Trophoblast cell (in vitro differentiated cells and primary cell): ENCODE measurements around the gene MAOB.

Experiments used
- DNase-seq, 2 donors: peaks; one replicate each; pipeline ENCODE4 v3.0.0-alpha.2; 2016
- H2AFZ ChIP-seq: 2 replicates; pipeline ENCODE4 v1.6.1; 2013; ENCODE audit warnings: low read length, moderate library complexity, mild to moderate bottlenecking; ENCODE audit not compliant: insufficient read depth, poor library complexity
- H2AK5ac ChIP-seq: 2 replicates; pipeline ENCODE4 v1.6.1; 2013; ENCODE audit warnings: mild to moderate bottlenecking, low read length
- H2BK120ac ChIP-seq: 2 replicates; pipeline ENCODE4 v1.6.1; 2013; ENCODE audit warnings: low read length, mild to moderate bottlenecking, moderate library complexity; ENCODE audit not compliant: insufficient read depth, poor library complexity
- H2BK12ac ChIP-seq: 2 replicates; pipeline ENCODE4 v1.6.1; 2013; ENCODE audit warnings: mild to moderate bottlenecking, low read length, moderate library complexity
- H2BK5ac ChIP-seq: 2 replicates; pipeline ENCODE4 v1.6.1; 2013; ENCODE audit warnings: low read length, low read depth, moderate library complexity, mild to moderate bottlenecking; ENCODE audit not compliant: poor library complexity
- H3K14ac ChIP-seq: 2 replicates; pipeline ENCODE4 v1.6.1; 2013; ENCODE audit warnings: mild to moderate bottlenecking, low read length
- H3K18ac ChIP-seq: 2 replicates; pipeline ENCODE4 v1.6.1; 2013; ENCODE audit warnings: mild to moderate bottlenecking, low read length
- H3K23ac ChIP-seq: 2 replicates; pipeline ENCODE4 v1.6.1; 2013; ENCODE audit warnings: low read length
- H3K27ac ChIP-seq: 2 replicates; pipeline ENCODE4 v1.5.1; 2013; ENCODE audit warnings: low read depth, mild to moderate bottlenecking, inconsistent platforms, low read length, moderate library complexity
- H3K27me3 ChIP-seq: 2 replicates; pipeline ENCODE4 v1.6.1; 2013; ENCODE audit warnings: inconsistent platforms, mild to moderate bottlenecking, low read length, moderate library complexity; ENCODE audit not compliant: insufficient read depth
- H3K36me3 ChIP-seq, 2 experiments: 1 replicate in 1 of 2; 2 replicates in 1 of 2; pipeline ENCODE4 v1.6.1; 2013; ENCODE audit warnings: low read length in 2 of 2, mild to moderate bottlenecking in 2 of 2, moderate library complexity in 1 of 2; ENCODE audit not compliant: insufficient read depth in 2 of 2, control insufficient read depth in 1 of 2
- H3K4ac ChIP-seq: 2 replicates; pipeline ENCODE4 v1.6.1; 2013; ENCODE audit warnings: low read depth, mild to moderate bottlenecking, low read length, moderate library complexity
- H3K4me1 ChIP-seq, 2 experiments: 1 replicate in 1 of 2; 2 replicates in 1 of 2; pipeline ENCODE4 v1.6.1; 2013; ENCODE audit warnings: low read length in 2 of 2, mild to moderate bottlenecking in 2 of 2, moderate library complexity in 1 of 2; ENCODE audit not compliant: insufficient read depth in 2 of 2, control insufficient read depth in 1 of 2
- H3K4me2 ChIP-seq: 2 replicates; pipeline ENCODE4 v1.6.1; 2013; ENCODE audit warnings: inconsistent platforms, mild to moderate bottlenecking, low read length, moderate library complexity
- H3K4me3 ChIP-seq: 2 replicates; pipeline ENCODE4 v1.5.1; 2013; ENCODE audit warnings: mild to moderate bottlenecking, low read depth, low read length, inconsistent platforms
- H3K79me1 ChIP-seq: one replicate; pipeline ENCODE4 v1.6.1; 2013; ENCODE audit warnings: low read length
- H3K79me2 ChIP-seq: 2 replicates; pipeline ENCODE4 v1.6.1; 2013; ENCODE audit warnings: low read length, mild to moderate bottlenecking; ENCODE audit not compliant: control insufficient read depth, insufficient read depth, poor library complexity
- H3K9ac ChIP-seq: 2 replicates; pipeline ENCODE4 v1.6.1; 2013; ENCODE audit warnings: mild to moderate bottlenecking, low read length
- H3K9me3 ChIP-seq: 2 replicates; pipeline ENCODE4 v1.6.1; 2013; ENCODE audit warnings: low read depth, mild to moderate bottlenecking, control low read depth, inconsistent platforms, low read length; ENCODE audit not compliant: insufficient read depth
- H4K12ac ChIP-seq: 2 replicates; pipeline ENCODE4 v1.6.1; 2013; ENCODE audit warnings: low read depth, mild to moderate bottlenecking, low read length, moderate library complexity
- H4K8ac ChIP-seq: 2 replicates; pipeline ENCODE4 v1.6.1; 2013; ENCODE audit warnings: low read depth, mild to moderate bottlenecking, low read length, moderate library complexity
- H4K91ac ChIP-seq: one replicate; pipeline ENCODE4 v1.6.1; 2013; ENCODE audit warnings: low read depth, mild to moderate bottlenecking, low read length, moderate library complexity
- WGBS: extraction: QIAGEN DNeasy Blood & Tissue Kit; methylation state at CpG from one replicate; pipeline ENCODE4 v1.1.7; 2013; ENCODE audit warnings: missing lambda C conversion rate; ENCODE audit not compliant: insufficient read length, insufficient coverage; ENCODE audit errors: extremely low coverage; 5-methylcytosine and 5-hydroxymethylcytosine counted together

Gene MAOB

DNA sequence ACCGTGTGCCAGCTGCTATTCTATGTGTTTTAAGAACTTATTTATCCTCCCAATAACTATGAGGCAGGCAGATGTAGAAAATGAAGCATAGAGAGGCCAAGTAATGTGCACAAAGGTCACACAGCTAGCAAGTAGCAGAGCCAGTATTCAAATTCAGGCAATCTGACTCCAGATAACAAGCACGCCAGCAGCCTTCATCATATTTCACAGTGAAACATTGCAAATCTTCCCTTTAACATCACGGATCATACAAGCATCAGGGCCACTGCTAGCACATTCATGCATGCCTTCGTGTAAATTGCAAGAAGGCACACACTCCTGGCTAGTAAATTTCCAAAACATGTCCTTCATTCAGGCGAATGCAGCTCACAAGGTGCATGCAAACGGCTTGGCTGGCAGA lies 33.1 kb downstream of the MAOB start:
- Histone ChIP-seq H2BK5ac (no peak overlapping the region), H3K79me2 (no peaks in the 10 kb centered on the region), H4K8ac (no peak overlapping the region), H3K23ac (no peak overlapping the region), H4K91ac (no peak overlapping the region), H3K4me3 (no peak overlapping the region), H3K36me3 (no peaks in the 10 kb centered on the region), H3K9ac (no peak overlapping the region), H3K4me1 (no peaks in the 10 kb centered on the region), H2BK120ac (no peak overlapping the region), H3K27ac (no peak overlapping the region), H3K4ac (no peak overlapping the region), H4K12ac (no peak overlapping the region), H2BK12ac (no peak overlapping the region), H3K14ac (no peak overlapping the region), H3K79me1 (no peaks in the 10 kb centered on the region), H3K9me3 (no peaks in the 10 kb centered on the region), H3K18ac (no peak overlapping the region), H3K4me2 (no peak overlapping the region), H2AK5ac (no peak overlapping the region), H2AFZ (no peak overlapping the region), H3K27me3 (no peaks in the 10 kb centered on the region)
- peak; percentile 52 to 74 for DNase-seq
- WGBS = no CpG with 5 or more reads among the region's 6 CpGs

DNA sequence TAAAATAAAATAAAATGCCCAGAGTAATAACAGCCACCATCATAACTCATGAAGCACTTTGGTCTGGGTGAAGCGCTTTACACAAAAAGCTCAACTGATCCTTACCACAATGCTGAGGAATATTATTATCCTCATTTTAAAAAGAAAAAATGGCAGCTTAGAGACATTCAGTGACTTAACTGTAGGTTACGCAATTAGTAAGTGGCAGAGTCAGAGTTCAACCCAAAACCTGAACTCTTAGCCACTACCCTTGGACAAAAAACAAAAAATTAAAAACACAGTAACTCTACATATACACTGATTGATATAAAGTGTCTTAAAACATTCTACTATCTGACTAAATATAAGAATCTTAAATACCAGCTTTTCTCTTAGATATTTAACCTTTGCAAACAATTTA lies 34.9 kb downstream of the MAOB start:
- no peaks in the 10 kb centered on the region for H3K79me2 ChIP-seq
- no peak overlapping the region for H3K14ac ChIP-seq
- H2AK5ac ChIP-seq = no peak overlapping the region
- no peaks in the 10 kb centered on the region for H3K9me3 ChIP-seq
- no peaks in the 10 kb centered on the region for H3K27me3 ChIP-seq
- no peaks in the 10 kb centered on the region for H3K4me1 ChIP-seq
- no peak overlapping the region for H4K12ac ChIP-seq
- no peak overlapping the region for H3K4me2 ChIP-seq
- H3K4ac ChIP-seq = no peak overlapping the region
- no peak overlapping the region for H4K8ac ChIP-seq
- H3K27ac ChIP-seq = no peak overlapping the region
- H3K36me3 ChIP-seq = no peaks in the 10 kb centered on the region
- H2BK12ac ChIP-seq = no peak overlapping the region
- no peak overlapping the region for H3K9ac ChIP-seq
- no peak overlapping the region for H3K4me3 ChIP-seq
- H4K91ac ChIP-seq = no peak overlapping the region
- no peak overlapping the region for H3K23ac ChIP-seq
- no peak overlapping the region for H2BK5ac ChIP-seq
- H3K18ac ChIP-seq = no peak overlapping the region
- H2AFZ ChIP-seq = no peak overlapping the region
- WGBS = no CpG with 5 or more reads among the region's 2 CpGs
- H2BK120ac ChIP-seq = no peak overlapping the region
- DNase-seq = no peak
- no peaks in the 10 kb centered on the region for H3K79me1 ChIP-seq

DNA sequence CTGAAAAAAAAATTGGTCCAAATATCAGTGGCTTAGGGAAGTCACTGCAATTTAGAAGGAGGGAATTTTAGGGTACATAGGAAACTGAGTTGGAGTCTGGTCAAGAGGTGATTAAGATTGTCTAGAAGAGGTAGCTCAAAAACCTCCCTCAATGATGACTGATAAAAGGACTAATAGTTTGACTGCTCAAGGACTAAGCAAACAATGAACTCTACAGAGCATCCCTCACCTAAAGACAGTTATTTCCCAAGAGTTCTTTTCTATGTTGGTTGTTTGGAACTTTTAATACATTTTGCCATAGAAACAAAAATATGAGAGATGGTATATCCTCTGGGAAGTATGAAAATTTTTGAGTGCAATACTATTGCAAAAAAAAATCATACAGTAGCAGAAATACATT lies 35.7 kb downstream of the MAOB start:
- H3K79me2 ChIP-seq = no peaks in the 10 kb centered on the region
- no peaks in the 10 kb centered on the region for H3K36me3 ChIP-seq
- H4K12ac ChIP-seq = no peak overlapping the region
- H3K18ac ChIP-seq = no peak overlapping the region
- no peak overlapping the region for H3K4ac ChIP-seq
- H2AK5ac ChIP-seq = no peak overlapping the region
- no peaks in the 10 kb centered on the region for H3K9me3 ChIP-seq
- H4K8ac ChIP-seq = no peak overlapping the region
- no peak overlapping the region for H3K23ac ChIP-seq
- no peak for DNase-seq
- H3K9ac ChIP-seq = no peak overlapping the region
- no peak overlapping the region for H2BK12ac ChIP-seq
- H3K4me1 ChIP-seq = no peaks in the 10 kb centered on the region
- no peaks in the 10 kb centered on the region for H3K79me1 ChIP-seq
- no peak overlapping the region for H2BK120ac ChIP-seq
- H2BK5ac ChIP-seq = no peak overlapping the region
- H2AFZ ChIP-seq = no peak overlapping the region
- H3K4me2 ChIP-seq = no peak overlapping the region
- H3K27ac ChIP-seq = no peak overlapping the region
- H3K4me3 ChIP-seq = no peak overlapping the region
- no peak overlapping the region for H4K91ac ChIP-seq
- H3K27me3 ChIP-seq = no peaks in the 10 kb centered on the region
- no peak overlapping the region for H3K14ac ChIP-seq

DNA sequence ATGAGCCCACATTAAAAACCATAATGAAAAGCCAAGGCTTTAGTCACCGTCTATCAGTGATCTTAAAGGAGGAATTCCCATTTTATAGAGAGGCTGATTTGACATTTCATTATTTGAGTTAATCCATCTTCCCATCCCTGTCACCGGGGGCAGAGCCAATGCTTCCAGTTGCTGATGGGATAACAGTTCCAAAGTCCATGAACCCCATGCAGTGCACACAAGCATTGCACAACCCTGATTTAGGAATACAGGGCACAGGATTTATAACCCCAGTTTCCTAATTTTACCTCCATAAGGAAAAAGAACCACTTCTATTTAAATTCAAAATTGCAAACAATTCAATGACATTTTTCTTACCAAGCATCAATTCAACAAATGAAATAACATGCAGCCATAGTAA lies 36.5 kb downstream of the MAOB start:
- no peak overlapping the region for H2BK12ac ChIP-seq
- H2AFZ ChIP-seq = no peak overlapping the region
- H4K8ac ChIP-seq = no peak overlapping the region
- WGBS = no CpG with 5 or more reads among the region's 2 CpGs
- H3K18ac ChIP-seq = no peak overlapping the region
- H2BK120ac ChIP-seq = no peak overlapping the region
- H3K27ac ChIP-seq = no peak overlapping the region
- H2BK5ac ChIP-seq = no peak overlapping the region
- H4K91ac ChIP-seq = no peak overlapping the region
- H3K9me3 ChIP-seq = no peaks in the 10 kb centered on the region
- H3K79me2 ChIP-seq = no peaks in the 10 kb centered on the region
- no peaks in the 10 kb centered on the region for H3K4me1 ChIP-seq
- H3K36me3 ChIP-seq = no peaks in the 10 kb centered on the region
- H2AK5ac ChIP-seq = no peak overlapping the region
- no peak for DNase-seq
- H3K14ac ChIP-seq = no peak overlapping the region
- no peaks in the 10 kb centered on the region for H3K27me3 ChIP-seq
- H3K23ac ChIP-seq = no peak overlapping the region
- no peak overlapping the region for H3K4ac ChIP-seq
- H3K79me1 ChIP-seq = no peaks in the 10 kb centered on the region
- H3K4me3 ChIP-seq = no peak overlapping the region
- no peak overlapping the region for H3K9ac ChIP-seq
- H3K4me2 ChIP-seq = no peak overlapping the region
- no peak overlapping the region for H4K12ac ChIP-seq

DNA sequence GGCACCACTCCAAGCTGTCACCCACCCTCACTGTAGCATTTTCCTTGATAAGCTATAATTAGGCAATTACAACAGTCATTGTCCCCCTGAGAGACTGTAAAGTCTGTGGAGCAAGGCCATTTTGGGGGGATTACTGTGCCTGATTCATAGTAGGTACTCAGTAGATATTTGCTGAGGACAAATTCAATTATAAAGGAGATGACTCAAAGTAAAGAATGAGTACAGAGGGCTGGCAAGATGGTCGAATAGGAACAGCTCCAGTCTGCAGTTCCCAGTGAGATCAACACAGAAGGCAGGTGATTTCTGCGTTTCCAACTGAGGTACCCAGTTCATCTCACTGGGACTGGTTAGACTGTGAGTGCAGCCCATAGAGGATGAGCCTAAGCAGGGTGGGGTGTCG lies 42.0 kb downstream of the MAOB start:
- Histone ChIP-seq H4K8ac (no peak overlapping the region), H3K27me3 (no peaks in the 10 kb centered on the region), H3K14ac (no peak overlapping the region), H3K36me3 (no peaks in the 10 kb centered on the region), H3K27ac (no peak overlapping the region), H2BK120ac (no peak overlapping the region), H3K4me3 (no peak overlapping the region), H3K18ac (no peak overlapping the region), H3K79me2 (no peaks in the 10 kb centered on the region), H4K91ac (no peak overlapping the region), H3K79me1 (no peaks in the 10 kb centered on the region), H2AK5ac (no peak overlapping the region), H3K23ac (no peak overlapping the region), H3K9me3 (no peaks in the 10 kb centered on the region), H2AFZ (no peak overlapping the region), H2BK5ac (no peak overlapping the region), H3K4me1 (no peaks in the 10 kb centered on the region), H2BK12ac (no peak overlapping the region), H3K9ac (no peak overlapping the region), H3K4me2 (no peak overlapping the region), H3K4ac (no peak overlapping the region), H4K12ac (no peak overlapping the region)
- no CpG with 5 or more reads among the region's 3 CpGs for WGBS
- no peak for DNase-seq
